ENCODE measurements around the gene NUDT6.

Gene NUDT6

GRCh38 chr4:122921971-122922876, at the start of gene NUDT6:
NUDT6 (minus strand) TSS chr4:122922597; CDS start chr4:122922572, 25 bp downstream.
- H3K4me3 ChIP-seq (ENCODE audit: low read depth, low read length), result peak within 1 kb of the TSS; percentile 95
- no peak for TF ChIP-seq CTCF (IDR thresholded peaks at IDR 0.05; ENCODE audit: low read depth, low read length)
- peak; percentile 73 for DNase-seq (ENCODE audit: low read depth, low spot score)
- in situ Hi-C loops (cut with HindIII; ENCODE audit: low sequenced_read_pairs), result loop anchor here (25.0 kb wide), 1 partner anchor 160 kb away; no protein-coding TSS in a partner anchor

GRCh38 chr4:122968227-122968812, 45.9 kb upstream of the NUDT6 start:
- peak; percentile 47 for DNase-seq (ENCODE audit: low read depth, low spot score)
- in situ Hi-C loops (cut with HindIII; ENCODE audit: low sequenced_read_pairs), result no loop called here
- H3K4me3 ChIP-seq (ENCODE audit: low read depth, low read length), result no peak overlapping the region
- TF ChIP-seq CTCF (IDR thresholded peaks at IDR 0.05; ENCODE audit: low read depth, low read length), result no peak

GRCh38 chr4:122967231-122967630, 44.8 kb upstream of the NUDT6 start:
- no peak overlapping the region for H3K4me3 ChIP-seq (ENCODE audit: low read depth, low read length)
- DNase-seq (ENCODE audit: low read depth, low spot score), result no peak
- no peak for TF ChIP-seq CTCF (IDR thresholded peaks at IDR 0.05; ENCODE audit: low read depth, low read length)
- in situ Hi-C loops (cut with HindIII; ENCODE audit: low sequenced_read_pairs), result no loop called here

- in situ Hi-C loops (cut with HindIII; ENCODE audit: low sequenced_read_pairs), result no loop called here
- no peak for TF ChIP-seq CTCF (IDR thresholded peaks at IDR 0.05; ENCODE audit: low read depth, low read length)
- no peak for DNase-seq (ENCODE audit: low read depth, low spot score)
- H3K4me3 ChIP-seq (ENCODE audit: low read depth, low read length), result no peak overlapping the region
Observed at GRCh38 chr4:122966201-122966600, 43.8 kb upstream of the NUDT6 start.

GRCh38 chr4:122963216-122963615, 40.8 kb upstream of the NUDT6 start:
- peak; percentile 5 for DNase-seq (ENCODE audit: low read depth, low spot score)
- no peak for TF ChIP-seq CTCF (IDR thresholded peaks at IDR 0.05; ENCODE audit: low read depth, low read length)
- no peak overlapping the region for H3K4me3 ChIP-seq (ENCODE audit: low read depth, low read length)
- in situ Hi-C loops (cut with HindIII; ENCODE audit: low sequenced_read_pairs), result no loop called here

GRCh38 chr4:122960611-122961000, 38.2 kb upstream of the NUDT6 start:
- no peak for TF ChIP-seq CTCF (IDR thresholded peaks at IDR 0.05; ENCODE audit: low read depth, low read length)
- no peak for DNase-seq (ENCODE audit: low read depth, low spot score)
- H3K4me3 ChIP-seq (ENCODE audit: low read depth, low read length), result no peak overlapping the region

More at GRCh38 chr4:122960611-122961000, 38.2 kb upstream of the NUDT6 start:
- in situ Hi-C loops (cut with HindIII; ENCODE audit: low sequenced_read_pairs), result no loop called here
